GM06990 (cell line): ENCODE data around the gene FHIT.

ENCODE experiments used
- DNase-seq: peaks from one replicate; pipeline ENCODE4 v3.0.0-alpha.2; 2011; ENCODE audit not compliant: insufficient read length; ENCODE audit errors: extremely low read depth
- H3K27me3 ChIP-seq: replicated peaks from 2 replicates; pipeline ENCODE4 v1.6.0; 2011; ENCODE audit warnings: low read length; ENCODE audit not compliant: control insufficient read depth, insufficient read depth
- H3K36me3 ChIP-seq: 2 replicates; pipeline ENCODE4 v1.5.1; 2011; ENCODE audit warnings: low read length; ENCODE audit not compliant: control insufficient read depth, insufficient read depth
- H3K4me3 ChIP-seq: replicated peaks from 2 replicates; pipeline ENCODE4 v1.5.1; 2011; ENCODE audit warnings: low read depth, mild to moderate bottlenecking, control low read depth, low read length
- CTCF ChIP-seq: IDR thresholded peaks from 2 replicates; pipeline ENCODE4 v1.5.1; 2011; ENCODE audit warnings: low read length, control low read depth, mild to moderate bottlenecking, inconsistent platforms; ENCODE audit not compliant: insufficient read depth, poor library complexity, severe bottlenecking

Gene FHIT

GRCh38 chr3:60176614-60177013, 1074.6 kb downstream of the FHIT start:
- no peaks in the 10 kb centered on the region for H3K36me3 ChIP-seq
- no peaks in the 10 kb centered on the region for H3K27me3 ChIP-seq
- no peak for TF ChIP-seq CTCF
- DNase-seq: no peak
- H3K4me3 ChIP-seq: no peak overlapping the region

- no peak overlapping the region for H3K4me3 ChIP-seq
- DNase-seq: no peak
- TF ChIP-seq CTCF: no peak
- no peaks in the 10 kb centered on the region for H3K27me3 ChIP-seq
- H3K36me3 ChIP-seq: no peaks in the 10 kb centered on the region
Measured at GRCh38 chr3:60175680-60176079, 1075.6 kb downstream of the FHIT start.

GRCh38 chr3:60169755-60170154, 1081.5 kb downstream of the FHIT start:
- no peak for DNase-seq
- Histone ChIP-seq H3K4me3 (no peak overlapping the region), H3K27me3 (no peaks in the 10 kb centered on the region), H3K36me3 (no peaks in the 10 kb centered on the region)
- no peak for TF ChIP-seq CTCF

- DNase-seq: no peak
- no peak for TF ChIP-seq CTCF
Measured at GRCh38 chr3:60167186-60167585, 1084.1 kb downstream of the FHIT start.

GRCh38 chr3:60160822-60161748, 1090.2 kb downstream of the FHIT start:
- Histone ChIP-seq H3K4me3 (no peak overlapping the region), H3K27me3 (no peaks in the 10 kb centered on the region), H3K36me3 (no peaks in the 10 kb centered on the region)
- DNase-seq: no peak
- TF ChIP-seq CTCF: no peak

More at GRCh38 chr3:60167186-60167585, 1084.1 kb downstream of the FHIT start:
- Histone ChIP-seq H3K4me3 (no peak overlapping the region), H3K36me3 (no peaks in the 10 kb centered on the region), H3K27me3 (no peaks in the 10 kb centered on the region)
